BLaER1 (cell line): ENCODE data around the gene EEA1.
"Not testable (repeated sequence)": the region's sequence is repeated elsewhere in the genome, so short reads cannot be mapped to it uniquely, and the experiment has no call there.

Experiments
- H3K27ac ChIP-seq: shearing (Covaris generic); formaldehyde crosslinking; 2 replicates; pipeline ENCODE4 v1.8.1; 2022
- H3K27me3 ChIP-seq: shearing (Covaris generic); formaldehyde crosslinking; 2 replicates; pipeline ENCODE4 v1.8.1; 2022
- H3K36me3 ChIP-seq: shearing (Covaris generic); formaldehyde crosslinking; 2 replicates; pipeline ENCODE4 v1.8.1; 2022
- H3K4me1 ChIP-seq: shearing (Covaris generic); formaldehyde crosslinking; 2 replicates; pipeline ENCODE4 v1.8.1; 2022
- H3K4me2 ChIP-seq: shearing (Covaris generic); formaldehyde crosslinking; 2 replicates; pipeline ENCODE4 v1.8.1; 2022
- H3K4me3 ChIP-seq: shearing (Covaris generic); formaldehyde crosslinking; 2 replicates; pipeline ENCODE4 v1.8.1; 2022
- H3K9ac ChIP-seq: shearing (Covaris generic); formaldehyde crosslinking; 2 replicates; pipeline ENCODE4 v1.8.1; 2022
- H3K9me3 ChIP-seq: shearing (Covaris generic); formaldehyde crosslinking; 2 replicates; pipeline ENCODE4 v1.8.1; 2022
- H4K20me1 ChIP-seq: shearing (Covaris generic); formaldehyde crosslinking; 2 replicates; pipeline ENCODE4 v1.8.1; 2022
- Cebpa-rat ChIP-seq: shearing (Covaris generic); IDR thresholded peaks from 2 replicates; pipeline ENCODE4 v1.8.1; 2022

Gene EEA1

DNA sequence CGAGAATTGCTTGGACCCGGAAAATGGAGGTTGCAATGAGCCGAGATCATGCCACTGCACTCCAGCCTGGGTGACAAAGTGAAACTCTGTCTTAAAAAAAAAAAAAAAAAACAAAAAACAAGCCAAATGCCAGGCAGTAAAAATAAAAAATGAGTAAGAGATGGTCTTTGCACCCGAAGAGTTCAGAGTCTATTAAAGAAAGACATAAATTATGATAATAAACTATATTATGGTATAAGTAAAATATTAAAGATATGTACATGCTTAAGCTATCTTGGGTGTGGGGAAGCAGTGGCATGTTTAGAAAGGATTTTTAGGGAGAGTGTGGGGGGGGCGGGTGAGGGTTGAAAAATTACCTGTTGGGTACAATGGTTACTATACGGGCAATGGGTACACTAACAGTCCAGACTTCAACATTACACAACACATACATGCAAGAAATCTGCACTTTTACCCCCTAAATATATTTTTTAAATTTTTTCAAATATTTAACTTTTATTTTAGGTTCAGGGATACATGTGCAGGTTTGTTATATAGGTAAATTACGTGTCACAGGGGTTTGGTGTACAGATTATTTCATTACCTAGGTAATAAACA is 99.3 kb downstream of the EEA1 start:
- Histone ChIP-seq H3K9ac (no peak overlapping the region), H3K27me3 (no peaks in the 10 kb centered on the region), H3K4me3 (no peak overlapping the region), H3K36me3 (peaks cover 36% of the 10 kb centered on the region), H3K4me1 (no peaks in the 10 kb centered on the region), H3K9me3 (no peaks in the 10 kb centered on the region), H4K20me1 (no peaks in the 10 kb centered on the region), H3K27ac (no peak overlapping the region), H3K4me2 (no peak overlapping the region)
- TF ChIP-seq Cebpa-rat: no peak

DNA sequence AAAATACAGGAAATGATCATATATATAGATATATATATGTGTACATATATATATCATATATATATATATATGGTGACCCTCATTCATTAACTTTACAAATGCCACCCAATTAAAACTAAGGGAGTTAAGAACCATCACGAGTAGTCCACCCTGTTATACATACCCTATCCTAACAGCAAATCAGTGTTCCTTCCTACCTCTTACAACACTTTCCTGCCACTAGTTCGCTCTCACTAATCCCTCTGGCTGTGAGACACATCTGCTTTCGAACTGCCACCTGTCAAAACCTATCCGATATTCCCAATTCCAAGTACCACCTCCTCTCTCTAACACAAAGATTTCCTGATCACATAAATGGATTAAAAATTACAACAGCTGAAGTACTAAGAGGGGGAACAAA is 100.5 kb downstream of the EEA1 start:
- Histone ChIP-seq H4K20me1 (no peaks in the 10 kb centered on the region), H3K4me2 (no peak overlapping the region), H3K9me3 (no peaks in the 10 kb centered on the region), H3K27me3 (no peaks in the 10 kb centered on the region), H3K4me1 (no peaks in the 10 kb centered on the region), H3K9ac (no peak overlapping the region), H3K36me3 (peaks cover 44% of the 10 kb centered on the region), H3K4me3 (no peak overlapping the region), H3K27ac (no peak overlapping the region)
- no peak for TF ChIP-seq Cebpa-rat

DNA sequence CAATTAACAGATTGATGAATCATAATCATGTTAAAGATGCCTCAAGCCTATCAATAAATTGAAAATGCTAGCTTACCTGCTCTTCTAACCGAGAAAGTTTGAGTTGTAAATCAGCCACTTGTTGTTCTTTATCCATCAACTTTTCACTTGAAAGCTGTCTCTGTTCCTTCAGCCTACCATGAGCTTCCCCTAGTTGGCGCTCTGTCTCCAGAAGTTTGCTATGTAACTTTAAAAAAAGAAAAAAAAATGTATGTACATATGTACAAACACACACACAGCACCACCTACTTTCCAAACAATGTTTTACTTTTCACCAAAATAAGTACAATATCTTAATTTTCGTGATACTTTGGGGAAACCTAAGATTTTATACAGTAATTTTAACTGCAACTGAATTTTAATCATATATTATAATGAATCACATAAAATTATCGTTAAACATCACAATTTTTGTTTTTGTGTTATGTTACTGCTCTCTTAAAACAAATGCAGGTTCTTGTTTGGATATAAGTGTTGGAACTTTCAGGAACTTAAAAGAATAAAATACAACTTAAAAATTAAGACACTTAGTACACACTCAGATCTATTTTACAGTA is 101.2 kb downstream of the EEA1 start:
- Histone ChIP-seq H3K27me3 (no peaks in the 10 kb centered on the region), H3K4me1 (no peaks in the 10 kb centered on the region), H3K9me3 (no peaks in the 10 kb centered on the region), H3K27ac (no peak overlapping the region), H4K20me1 (no peaks in the 10 kb centered on the region), H3K4me3 (no peak overlapping the region), H3K4me2 (no peak overlapping the region), H3K36me3 (peaks cover 46% of the 10 kb centered on the region), H3K9ac (no peak overlapping the region)
- no peak for TF ChIP-seq Cebpa-rat

DNA sequence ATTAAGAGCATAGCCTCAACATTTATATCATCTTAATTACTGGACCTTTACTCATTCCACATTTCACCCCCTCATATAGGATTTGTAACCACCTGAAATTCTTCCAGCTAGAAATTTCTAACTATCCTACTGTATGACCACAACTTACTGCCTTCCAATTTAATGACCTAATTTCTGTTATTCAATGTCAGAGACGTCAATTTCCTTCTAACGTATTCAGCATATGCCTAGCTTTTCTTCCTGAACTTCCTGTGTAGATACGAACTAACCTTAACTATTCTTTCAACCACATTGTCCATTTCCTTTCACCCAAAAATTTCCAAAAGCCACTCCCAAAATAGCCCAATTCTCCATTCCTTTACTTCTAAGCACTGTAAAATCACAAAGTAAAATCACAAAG is 108.0 kb downstream of the EEA1 start:
- H4K20me1 ChIP-seq: no peaks in the 10 kb centered on the region
- H3K27ac ChIP-seq: no peak overlapping the region
- H3K4me3 ChIP-seq: no peak overlapping the region
- TF ChIP-seq Cebpa-rat: no peak
- H3K4me2 ChIP-seq: no peak overlapping the region
- H3K36me3 ChIP-seq: peaks cover 51% of the 10 kb centered on the region
- H3K9me3 ChIP-seq: no peaks in the 10 kb centered on the region
- H3K4me1 ChIP-seq: no peaks in the 10 kb centered on the region
- H3K27me3 ChIP-seq: no peaks in the 10 kb centered on the region
- H3K9ac ChIP-seq: no peak overlapping the region

DNA sequence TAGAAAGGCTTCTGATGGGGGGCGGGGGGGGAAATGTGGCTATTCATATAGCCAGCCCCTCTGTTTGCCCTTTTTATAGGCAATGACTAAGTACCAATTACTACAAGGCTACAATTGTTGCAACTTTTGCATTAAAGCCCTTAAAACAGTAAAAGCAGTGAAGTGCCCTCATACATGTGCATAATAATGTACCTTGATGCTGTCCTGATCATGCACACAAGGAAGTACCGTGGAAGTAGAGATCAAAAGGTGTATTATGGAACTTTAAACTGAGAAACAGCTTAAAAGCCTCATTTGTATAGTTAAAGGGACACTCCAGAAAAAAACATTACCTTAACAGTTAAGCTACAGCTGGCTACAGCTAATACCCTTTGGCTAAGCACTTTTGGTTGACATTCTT is 114.5 kb downstream of the EEA1 start:
- TF ChIP-seq Cebpa-rat: no peak
- peaks cover 33% of the 10 kb centered on the region for H3K36me3 ChIP-seq

DNA sequence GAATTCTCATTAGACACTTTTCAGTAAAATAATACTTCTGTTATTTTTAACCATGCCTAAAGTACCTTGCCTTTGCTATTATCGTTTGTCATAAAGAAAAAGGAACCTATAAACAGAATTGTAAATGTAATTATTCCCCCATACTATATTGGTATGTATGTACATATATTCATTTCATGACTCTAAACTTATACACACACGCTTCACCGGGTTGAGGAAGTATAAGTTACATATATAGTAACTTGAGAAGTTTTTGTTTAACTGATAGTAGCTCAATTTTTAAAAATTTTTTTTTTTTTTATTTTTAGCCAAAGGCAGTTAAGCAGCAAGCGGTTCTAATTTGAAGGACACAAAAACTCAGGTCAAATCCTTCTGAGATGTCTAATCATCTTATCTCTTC is 118.7 kb downstream of the EEA1 start:
- H3K4me3 ChIP-seq: no peak overlapping the region
- no peak overlapping the region for H3K9ac ChIP-seq
- H3K9me3 ChIP-seq: peaks cover 7% of the 10 kb centered on the region; the same call in 1 of the 2 replicates
- TF ChIP-seq Cebpa-rat: no peak
- H3K4me1 ChIP-seq: peaks cover 12% of the 10 kb centered on the region
- peaks cover 44% of the 10 kb centered on the region for H3K36me3 ChIP-seq
- H4K20me1 ChIP-seq: no peaks in the 10 kb centered on the region
- H3K27me3 ChIP-seq: no peaks in the 10 kb centered on the region
- 0 out of 2 replicates have a peak overlapping the region, but pooled peaks have one; percentile 18 for H3K27ac ChIP-seq
- H3K4me2 ChIP-seq: peak overlapping the region; percentile 32

More for the DNA sequence above, 114.5 kb downstream of the EEA1 start:
- Histone ChIP-seq H3K27me3 (no peaks in the 10 kb centered on the region), H3K27ac (no peak overlapping the region), H3K9ac (no peak overlapping the region), H3K4me2 (no peak overlapping the region), H4K20me1 (no peaks in the 10 kb centered on the region), H3K4me1 (peaks cover 12% of the 10 kb centered on the region), H3K9me3 (no peaks in the 10 kb centered on the region; the same call in 1 of the 2 replicates), H3K4me3 (no peak overlapping the region)

DNA sequence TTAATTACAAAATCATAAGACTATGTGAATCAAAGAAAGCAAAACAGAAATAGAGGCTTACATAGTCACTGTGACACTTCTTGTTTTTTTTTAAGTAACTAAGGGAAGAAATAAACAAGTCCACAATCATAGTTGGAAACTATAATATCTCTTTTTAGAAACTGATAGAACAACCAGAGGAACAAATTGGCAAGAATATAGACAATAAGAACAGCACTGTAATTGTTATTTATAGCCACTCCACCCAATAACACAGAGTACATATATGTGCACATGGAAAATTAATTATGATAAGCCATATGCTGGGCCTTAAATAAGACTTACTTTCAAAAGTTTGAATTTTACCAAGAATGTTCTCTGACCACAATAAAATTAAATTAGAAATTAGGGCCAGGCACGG is 125.2 kb downstream of the EEA1 start:
- H3K4me2 ChIP-seq: no peak overlapping the region
- H3K9me3 ChIP-seq: peaks cover 7% of the 10 kb centered on the region; the same call in 1 of the 2 replicates
- peaks cover 59% of the 10 kb centered on the region for H3K36me3 ChIP-seq
- H3K4me3 ChIP-seq: no peak overlapping the region
- no peak for TF ChIP-seq Cebpa-rat
- H4K20me1 ChIP-seq: no peaks in the 10 kb centered on the region
- no peak overlapping the region for H3K27ac ChIP-seq
- no peaks in the 10 kb centered on the region for H3K4me1 ChIP-seq
- H3K27me3 ChIP-seq: no peaks in the 10 kb centered on the region
- no peak overlapping the region for H3K9ac ChIP-seq

DNA sequence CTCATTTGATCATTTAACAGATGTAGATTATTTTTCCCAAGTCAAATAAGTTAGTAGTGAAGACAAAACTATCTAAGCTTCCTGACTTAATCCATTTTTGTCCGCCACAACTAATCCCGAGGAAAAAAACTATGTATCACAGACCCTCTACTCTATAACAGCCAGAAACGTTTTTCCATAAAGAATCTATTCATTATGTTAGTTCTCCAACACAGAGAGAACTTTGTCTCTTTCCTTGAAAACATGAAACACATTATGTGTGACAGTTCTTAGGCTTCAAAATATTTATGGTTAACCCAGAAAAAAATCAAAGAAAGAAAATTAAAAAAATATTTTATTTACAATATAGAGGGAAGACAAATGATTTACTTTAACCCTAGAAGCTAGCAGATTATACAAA is 126.2 kb downstream of the EEA1 start:
- Histone ChIP-seq H3K36me3 (peaks cover 59% of the 10 kb centered on the region), H3K27ac (no peak overlapping the region), H3K4me3 (no peak overlapping the region), H3K9ac (no peak overlapping the region), H3K4me2 (no peak overlapping the region), H3K4me1 (no peaks in the 10 kb centered on the region), H3K9me3 (peaks cover 7% of the 10 kb centered on the region; the same call in 1 of the 2 replicates), H4K20me1 (no peaks in the 10 kb centered on the region), H3K27me3 (no peaks in the 10 kb centered on the region)
- TF ChIP-seq Cebpa-rat: no peak

DNA sequence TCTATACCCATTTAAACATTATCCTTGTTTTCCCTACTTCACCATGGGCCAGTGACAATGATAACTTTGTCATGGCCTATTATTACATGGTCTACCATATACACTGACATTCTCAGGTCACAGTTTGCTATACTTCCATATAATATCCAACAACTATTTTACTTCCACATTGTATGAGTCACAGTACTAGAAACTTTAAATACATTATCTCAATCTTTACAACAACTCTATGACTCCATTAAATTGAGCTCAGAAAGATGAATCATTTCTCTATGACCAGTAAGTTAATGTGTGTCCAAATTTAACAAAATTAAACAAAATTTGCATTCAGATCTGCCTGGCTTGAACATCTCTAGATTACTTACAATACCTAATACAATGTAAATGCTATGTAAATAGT is 132.4 kb downstream of the EEA1 start:
- Histone ChIP-seq H3K36me3 (peaks cover 42% of the 10 kb centered on the region), H3K9me3 (peaks cover 4% of the 10 kb centered on the region; the same call in 1 of the 2 replicates), H3K4me3 (no peak overlapping the region), H3K9ac (no peak overlapping the region), H4K20me1 (no peaks in the 10 kb centered on the region), H3K27ac (no peak overlapping the region), H3K27me3 (no peaks in the 10 kb centered on the region), H3K4me1 (no peaks in the 10 kb centered on the region), H3K4me2 (no peak overlapping the region)
- TF ChIP-seq Cebpa-rat: no peak

DNA sequence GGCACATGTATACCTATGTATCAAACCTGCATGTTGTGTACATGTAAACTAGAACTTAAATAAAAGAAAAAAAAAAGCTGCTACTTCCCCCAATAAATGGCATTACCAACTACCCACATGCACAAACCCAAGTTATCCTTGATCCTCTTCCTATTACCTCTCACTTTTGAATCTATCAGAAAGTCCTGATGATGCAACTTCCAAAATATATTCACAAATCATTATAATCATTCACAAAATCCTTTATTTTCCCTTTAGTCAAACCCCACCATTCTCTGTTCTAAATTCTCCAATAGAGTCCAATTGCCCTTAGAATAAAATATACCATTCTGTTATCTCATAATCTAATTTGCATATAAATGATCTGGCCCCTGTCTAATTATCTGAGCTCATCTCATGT is 134.3 kb downstream of the EEA1 start:
- Histone ChIP-seq H3K9me3 (peaks cover 22% of the 10 kb centered on the region), H3K4me2 (no peak overlapping the region), H3K4me1 (no peaks in the 10 kb centered on the region), H3K4me3 (no peak overlapping the region), H3K9ac (no peak overlapping the region), H3K27me3 (no peaks in the 10 kb centered on the region), H4K20me1 (no peaks in the 10 kb centered on the region), H3K27ac (no peak overlapping the region), H3K36me3 (peaks cover 37% of the 10 kb centered on the region)
- TF ChIP-seq Cebpa-rat: no peak

DNA sequence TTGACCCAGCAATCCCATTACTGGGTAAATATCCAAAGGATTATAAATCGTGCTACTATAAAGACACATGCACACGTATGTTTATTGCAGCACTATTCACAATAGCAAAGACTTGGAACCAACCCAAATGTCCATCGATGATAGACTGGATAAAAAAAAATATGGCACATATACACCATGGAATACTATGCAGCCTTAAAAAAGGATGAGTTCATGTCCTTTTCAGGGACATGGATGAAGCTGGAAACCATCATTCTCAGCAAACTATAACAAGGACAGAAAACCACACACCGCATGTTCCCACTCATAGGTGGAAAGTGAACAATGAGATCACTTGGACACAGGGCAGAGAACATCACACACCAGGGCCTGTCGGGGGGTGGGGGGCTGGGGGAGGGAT is 134.7 kb downstream of the EEA1 start:
- not testable (repeated sequence) for H3K4me1 ChIP-seq, H3K27me3 ChIP-seq, H4K20me1 ChIP-seq, H3K4me2 ChIP-seq, H3K9ac ChIP-seq, H3K27ac ChIP-seq, H3K4me3 ChIP-seq
- peaks cover 23% of the 10 kb centered on the region for H3K9me3 ChIP-seq
- H3K36me3 ChIP-seq: peaks cover 37% of the 10 kb centered on the region
